ENCODE results near the gene CCDC127.

- no peak for TF ChIP-seq CTCF (conservative IDR thresholded peaks at IDR 0.05 in 1 of 2, IDR thresholded peaks at IDR 0.05 in 1 of 2; ENCODE audit: extremely low read depth in 1 of 2, insufficient read depth in 1 of 2, low read depth in 1 of 2, low read length in 2 of 2)
- TF ChIP-seq EZH2 (IDR thresholded peaks at IDR 0.05; ENCODE audit: borderline replicate concordance, low read length), result no peak
Observed at GRCh38 chr5:201672-202071, 16.3 kb downstream of the CCDC127 start.

Data from mammary epithelial cell (primary cell).